ENCODE measurements around the gene TRA2A.

Gene TRA2A

GRCh38 chr7:23486002-23486773 is 45.6 kb downstream of the TRA2A start:
- DNase-seq (ENCODE audit: low read depth), result no peak
- no peak overlapping the region for H3K4me3 ChIP-seq (ENCODE audit: control insufficient read depth, low read depth, low read length)
- TF ChIP-seq CTCF (IDR thresholded peaks at IDR 0.05; ENCODE audit: control insufficient read depth, insufficient read depth, low read depth, low read length, missing control alignments), result no peak

GRCh38 chr7:23482686-23483085 is 49.1 kb downstream of the TRA2A start:
- no peak for DNase-seq (ENCODE audit: low read depth)
- H3K4me3 ChIP-seq (ENCODE audit: control insufficient read depth, low read depth, low read length), result no peak overlapping the region
- TF ChIP-seq CTCF (IDR thresholded peaks at IDR 0.05; ENCODE audit: control insufficient read depth, insufficient read depth, low read depth, low read length, missing control alignments), result no peak

GRCh38 chr7:23477962-23478866 is 53.6 kb downstream of the TRA2A start:
- no peak overlapping the region for H3K4me3 ChIP-seq (ENCODE audit: control insufficient read depth, low read depth, low read length)
- DNase-seq (ENCODE audit: low read depth), result no peak
- TF ChIP-seq CTCF (IDR thresholded peaks at IDR 0.05; ENCODE audit: control insufficient read depth, insufficient read depth, low read depth, low read length, missing control alignments), result no peak

- no peak overlapping the region for H3K4me3 ChIP-seq (ENCODE audit: control insufficient read depth, low read depth, low read length)
- no peak for DNase-seq (ENCODE audit: low read depth)
- no peak for TF ChIP-seq CTCF (IDR thresholded peaks at IDR 0.05; ENCODE audit: control insufficient read depth, insufficient read depth, low read depth, low read length, missing control alignments)
Measured at GRCh38 chr7:23477157-23477499, 54.7 kb downstream of the TRA2A start.

- DNase-seq (ENCODE audit: low read depth), result no peak
- no peak for TF ChIP-seq CTCF (IDR thresholded peaks at IDR 0.05; ENCODE audit: control insufficient read depth, insufficient read depth, low read depth, low read length, missing control alignments)
- no peak overlapping the region for H3K4me3 ChIP-seq (ENCODE audit: control insufficient read depth, low read depth, low read length)
Measured at GRCh38 chr7:23476286-23477156, 55.3 kb downstream of the TRA2A start.

GRCh38 chr7:23475576-23475839 is 56.3 kb downstream of the TRA2A start:
- TF ChIP-seq CTCF (IDR thresholded peaks at IDR 0.05; ENCODE audit: control insufficient read depth, insufficient read depth, low read depth, low read length, missing control alignments), result no peak
- DNase-seq (ENCODE audit: low read depth), result no peak
- H3K4me3 ChIP-seq (ENCODE audit: control insufficient read depth, low read depth, low read length), result no peak overlapping the region
